Stimulated activated CD8-positive, alpha-beta memory T cell treated with anti-CD3 and anti-CD28 coated beads, Interleukin-4, amount 100 ng/mL, for 24 hours (primary cell): ENCODE results near the gene KLHL21.

Experiments
- DNase-seq: peaks from one replicate; pipeline ENCODE4 v3.0.0-alpha.2; 2020; ENCODE audit warnings: low read depth

The KLHL21 gene

DNA sequence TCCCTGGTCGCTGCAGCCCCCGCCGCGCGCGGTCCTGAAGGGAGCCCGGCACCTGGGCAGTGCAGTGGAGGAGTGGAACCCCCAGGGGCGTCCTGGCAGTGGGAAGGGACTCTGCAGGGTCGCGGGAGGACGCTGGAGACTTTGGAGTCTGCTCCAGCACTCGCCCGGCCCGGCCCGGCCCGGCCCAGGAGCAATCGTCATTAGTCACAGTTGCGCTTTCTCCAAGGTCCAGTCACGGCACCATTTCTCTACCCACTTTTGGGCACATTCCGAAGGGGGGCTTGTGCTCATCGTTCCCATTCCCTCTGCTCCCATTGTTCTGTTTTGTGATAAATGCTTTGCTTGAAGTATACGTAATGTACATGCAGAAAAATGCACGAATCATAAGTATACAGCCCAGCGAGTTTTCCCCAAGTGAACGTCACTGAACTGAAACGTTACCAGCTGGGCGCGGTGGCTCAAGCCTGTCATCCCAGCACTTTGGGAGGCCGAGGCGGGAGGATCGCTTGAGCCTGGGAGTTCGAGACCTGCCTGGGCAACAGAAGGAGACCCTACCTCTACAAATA is 23.0 kb upstream of the KLHL21 start:
- DNase-seq, result no peak

DNA sequence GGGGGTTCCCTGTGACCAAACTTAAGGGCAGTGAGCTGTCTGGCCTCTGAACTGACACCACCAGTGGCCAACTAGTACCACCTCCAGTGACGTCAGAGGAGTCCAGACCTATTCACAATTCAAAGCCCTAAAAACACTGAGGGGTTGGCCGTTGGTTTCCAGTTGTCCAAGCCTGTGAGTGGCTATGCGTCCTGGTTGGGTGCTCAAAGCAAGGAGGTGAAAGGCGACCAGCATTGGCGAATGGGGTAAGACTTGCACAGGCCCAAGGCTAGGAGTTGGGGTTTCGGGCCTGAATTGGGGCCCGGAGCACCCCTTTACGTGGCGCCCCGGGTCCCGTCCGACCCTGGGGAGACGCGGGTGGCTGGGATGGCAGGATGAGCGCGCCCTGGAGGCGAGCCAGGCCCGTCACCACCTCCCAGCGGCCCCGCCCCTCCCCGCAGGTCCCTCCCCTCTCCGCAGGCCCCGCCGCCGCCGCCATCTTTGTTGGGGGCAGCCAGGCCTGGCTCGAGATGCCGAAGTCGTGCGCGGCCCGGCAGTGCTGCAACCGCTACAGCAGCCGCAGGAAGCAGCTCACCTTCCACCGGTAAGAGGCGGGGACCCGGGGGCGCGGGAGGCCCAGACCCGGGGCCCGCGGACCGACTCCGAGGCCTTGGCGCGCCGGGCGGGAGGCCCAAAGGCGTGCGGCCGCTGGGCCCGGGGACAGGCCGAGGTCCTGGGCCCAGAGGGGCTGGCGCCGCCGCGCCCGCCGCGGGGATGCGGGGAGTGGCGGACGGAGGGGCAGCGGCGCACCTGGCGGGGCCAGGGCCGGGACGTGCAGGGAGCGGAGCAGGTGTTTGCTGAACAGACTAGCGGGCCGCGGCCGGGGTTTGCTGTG is 22.3 kb upstream of the KLHL21 start, which contains the start of gene THAP3:
TSS of gene THAP3 (plus strand) at position 159 of the 874 bp plus-strand sequence. CDS start at position 510, 351 bp downstream.
- DNase-seq, result peak; percentile 84

DNA sequence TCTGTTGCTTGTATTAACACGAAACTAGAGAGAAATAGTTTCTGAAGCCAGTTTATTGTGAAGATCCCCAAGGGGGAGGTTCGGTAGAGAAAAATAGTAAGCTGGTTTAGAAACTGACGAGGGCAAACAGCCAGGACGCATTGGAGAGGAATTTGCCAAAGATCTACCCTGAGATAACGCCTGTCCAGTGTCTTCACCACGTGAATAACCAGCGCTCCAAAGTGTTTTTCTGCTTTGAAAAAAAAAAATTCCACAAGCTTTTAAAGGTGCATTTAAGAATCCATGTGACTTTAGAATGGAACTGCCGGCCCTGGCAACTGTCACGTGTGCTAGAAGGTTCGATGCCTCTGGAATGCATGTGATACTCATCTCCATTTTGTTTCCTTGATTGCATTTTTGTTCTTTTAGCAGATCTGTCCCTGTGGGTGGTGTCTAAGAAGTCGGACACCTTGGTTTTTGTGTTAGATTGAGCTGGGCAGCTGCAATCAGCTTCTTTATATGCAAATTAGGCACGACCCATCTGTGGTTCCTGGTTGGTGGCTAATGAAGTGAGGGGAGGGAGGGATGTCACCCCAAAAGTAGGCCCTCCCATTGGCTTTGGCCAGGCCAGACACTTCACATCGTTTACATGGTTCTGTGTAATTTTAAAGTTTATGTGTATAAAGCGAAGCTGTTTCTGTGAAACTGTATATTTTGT is 20.7 kb upstream of the KLHL21 start:
- DNase-seq, result no peak

DNA sequence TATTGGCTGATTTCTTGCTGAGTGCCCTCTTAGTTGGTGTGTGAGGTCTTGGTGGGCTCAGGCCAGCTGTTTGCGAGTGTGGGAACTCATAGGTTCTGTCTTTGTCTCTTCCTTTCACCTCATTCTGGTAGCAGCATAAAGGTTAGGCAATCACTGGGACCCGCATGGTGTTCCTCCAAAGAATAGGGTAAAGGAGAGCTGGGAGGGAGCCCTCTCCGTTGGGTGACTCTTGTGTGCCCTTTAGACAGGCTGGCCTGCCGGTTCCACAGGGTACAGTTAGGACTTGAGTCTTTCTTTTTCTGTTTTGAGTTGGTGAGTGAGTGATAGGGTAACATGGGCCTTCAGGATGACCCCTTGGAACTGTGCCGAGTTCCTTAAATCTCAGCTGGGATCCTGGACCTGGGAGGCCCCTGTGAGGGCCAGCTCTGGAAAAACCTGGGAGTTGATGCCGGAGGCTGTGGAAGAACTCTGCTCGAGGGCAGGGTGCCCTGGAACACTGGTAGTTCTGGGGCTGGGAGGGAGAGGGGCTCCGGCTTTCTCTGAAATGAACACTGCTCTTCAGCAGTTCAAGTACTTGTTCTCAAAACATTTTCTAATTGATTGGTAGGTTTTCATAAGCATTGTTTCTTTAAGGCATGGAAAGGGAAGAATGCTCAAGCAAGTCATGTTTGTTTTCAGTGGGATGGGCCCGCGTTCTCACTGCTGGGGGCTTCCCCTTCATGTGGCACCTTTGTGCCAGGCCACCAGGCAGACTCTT is 19.9 kb upstream of the KLHL21 start:
- DNase-seq, result no peak

DNA sequence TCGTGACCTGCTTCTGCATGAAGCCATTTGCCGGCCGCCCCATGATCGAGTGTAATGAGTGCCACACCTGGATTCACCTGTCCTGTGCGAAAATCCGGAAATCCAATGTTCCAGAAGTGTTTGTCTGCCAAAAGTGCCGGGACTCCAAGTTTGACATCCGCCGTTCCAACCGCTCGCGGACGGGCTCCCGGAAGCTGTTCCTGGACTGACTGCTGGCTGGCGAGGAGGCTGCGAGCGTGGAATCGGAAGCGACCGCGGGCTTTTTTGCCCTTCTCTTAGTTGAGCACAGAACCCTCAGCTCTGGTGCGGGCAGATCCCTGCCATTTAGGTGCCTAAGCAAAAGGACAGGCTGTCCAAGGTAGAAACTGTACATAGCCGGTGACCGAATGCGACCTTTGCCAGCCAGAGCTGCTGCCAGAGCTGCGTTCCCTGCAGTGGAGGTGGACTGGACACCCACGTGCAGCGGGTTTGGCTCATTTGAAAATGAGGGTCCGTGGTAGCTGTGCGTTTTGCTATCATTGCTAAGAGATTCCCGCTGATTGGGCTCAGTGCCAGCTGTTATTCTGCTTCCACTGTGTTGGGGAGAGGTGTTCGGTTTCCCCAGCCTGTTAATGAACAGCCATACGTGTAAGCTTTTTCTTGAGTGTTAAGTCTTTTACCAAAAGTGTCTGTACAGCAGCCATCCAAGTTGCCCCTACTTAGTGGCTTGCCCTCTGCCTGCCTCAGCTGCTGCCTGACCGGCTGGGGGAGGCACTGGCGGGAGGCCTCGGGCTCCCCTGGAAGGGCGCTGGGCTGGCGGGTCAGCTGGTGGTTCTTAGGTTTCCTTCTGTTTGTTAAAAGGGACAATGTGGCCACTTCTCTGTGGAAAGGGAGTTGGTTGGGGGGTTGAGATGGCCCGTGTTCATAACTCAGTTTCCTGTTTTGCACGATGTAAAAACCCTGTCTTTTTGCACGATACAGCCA is 19.0 kb upstream of the KLHL21 start:
- DNase-seq, result no peak

GRCh38 chr1:6619045-6619444 is 16.4 kb upstream of the KLHL21 start:
- DNase-seq, result no peak

DNA sequence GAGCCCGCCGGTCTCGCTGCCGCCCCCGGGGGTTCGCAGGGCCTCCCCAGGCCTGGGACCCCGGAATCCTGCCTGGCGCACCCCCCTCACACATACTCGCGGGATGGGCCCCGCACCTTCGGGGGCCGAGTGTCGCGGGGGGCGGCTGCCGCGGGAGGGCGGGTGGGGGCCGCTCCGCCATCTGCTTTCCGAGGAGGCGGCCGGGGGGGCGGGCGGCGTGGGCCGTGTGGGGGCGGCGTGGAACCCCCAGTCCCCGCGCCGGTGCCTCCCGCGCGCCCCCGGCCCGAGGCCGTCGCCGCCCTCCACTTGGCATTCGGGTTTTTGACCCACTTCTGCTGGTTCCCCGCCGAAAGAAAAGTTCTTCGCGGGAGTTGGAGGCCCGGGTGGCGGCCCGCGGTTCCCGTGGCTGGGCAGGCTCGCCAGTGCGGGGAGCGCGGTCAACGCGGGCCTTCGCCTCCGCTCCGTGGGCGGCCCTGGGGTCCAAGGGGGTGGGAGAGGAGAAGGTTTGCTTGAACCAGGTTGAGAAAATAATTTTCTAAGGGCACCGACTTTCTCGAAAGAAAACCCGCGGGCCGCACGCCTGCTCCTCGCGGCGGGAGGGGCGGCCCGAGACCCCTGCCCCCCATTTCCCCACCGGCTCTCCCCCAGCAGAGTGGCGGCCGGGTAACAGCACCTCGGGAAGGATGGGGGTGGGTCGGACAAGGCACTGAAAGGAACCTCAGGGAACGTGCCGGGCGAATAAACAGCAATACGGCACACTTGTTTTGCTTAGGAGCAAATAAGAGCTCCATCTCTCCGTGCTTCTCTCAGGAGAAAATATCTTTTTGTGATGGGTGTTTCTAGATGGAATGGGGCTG is 12.5 kb upstream of the KLHL21 start:
- no peak for DNase-seq

DNA sequence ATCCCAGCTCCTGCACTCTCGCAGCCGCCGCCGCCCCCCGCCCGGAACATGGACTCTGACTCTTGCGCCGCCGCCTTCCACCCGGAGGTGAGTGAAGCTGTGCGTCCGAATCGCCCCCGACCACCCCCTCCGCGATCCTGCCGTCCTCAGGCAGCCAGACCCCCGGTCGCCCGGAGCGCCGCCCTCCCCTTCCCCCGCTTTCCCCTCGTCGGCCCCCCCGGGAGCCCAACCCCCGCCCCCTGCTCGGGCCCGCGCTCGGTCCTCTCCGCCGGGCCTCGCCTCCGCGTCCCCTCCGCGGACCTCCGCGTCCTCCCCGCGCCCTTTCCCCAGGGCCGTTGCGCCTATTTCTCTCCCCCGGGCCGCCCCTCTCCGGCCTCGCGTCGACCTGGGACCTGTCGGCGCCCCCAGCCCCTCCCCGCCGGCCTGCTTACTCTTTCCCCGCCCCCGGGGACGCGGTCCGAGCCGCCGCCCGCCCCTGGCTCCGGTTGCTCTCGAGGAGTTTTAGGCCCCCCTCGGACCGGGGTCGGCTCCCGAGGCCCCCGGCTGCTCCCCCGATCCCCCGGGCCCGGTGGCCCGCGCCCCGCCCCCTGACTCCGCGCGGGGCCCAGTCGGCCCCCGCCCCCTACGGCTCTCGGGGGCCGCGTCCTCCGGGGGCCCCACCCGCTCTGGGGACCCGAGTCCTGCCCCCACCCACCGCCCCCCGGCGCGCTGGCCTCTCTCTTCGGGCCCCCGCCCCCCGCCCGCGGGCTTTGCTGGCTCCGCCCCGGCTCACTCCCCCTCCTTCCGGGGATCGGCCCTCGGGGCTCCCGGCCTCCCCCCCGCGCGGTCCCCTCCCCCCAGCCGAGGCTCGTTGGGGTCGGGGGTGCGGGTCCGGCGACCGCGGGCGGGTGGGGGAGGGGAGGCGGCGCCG is 11.6 kb upstream of the KLHL21 start:
- peak; percentile 56 for DNase-seq

- DNase-seq, result peak; percentile 99
Measured at GRCh38 chr1:6613361-6614018, 10.8 kb upstream of the KLHL21 start, which contains the start of gene PHF13. TSS of gene PHF13 (plus strand) at chr1:6613731. CDS start at chr1:6614067, 336 bp downstream.

GRCh38 chr1:6612641-6613360 is 10.1 kb upstream of the KLHL21 start:
- DNase-seq, result no peak

GRCh38 chr1:6603915-6604558 is 1.4 kb upstream of the KLHL21 start:
- no peak for DNase-seq

DNA sequence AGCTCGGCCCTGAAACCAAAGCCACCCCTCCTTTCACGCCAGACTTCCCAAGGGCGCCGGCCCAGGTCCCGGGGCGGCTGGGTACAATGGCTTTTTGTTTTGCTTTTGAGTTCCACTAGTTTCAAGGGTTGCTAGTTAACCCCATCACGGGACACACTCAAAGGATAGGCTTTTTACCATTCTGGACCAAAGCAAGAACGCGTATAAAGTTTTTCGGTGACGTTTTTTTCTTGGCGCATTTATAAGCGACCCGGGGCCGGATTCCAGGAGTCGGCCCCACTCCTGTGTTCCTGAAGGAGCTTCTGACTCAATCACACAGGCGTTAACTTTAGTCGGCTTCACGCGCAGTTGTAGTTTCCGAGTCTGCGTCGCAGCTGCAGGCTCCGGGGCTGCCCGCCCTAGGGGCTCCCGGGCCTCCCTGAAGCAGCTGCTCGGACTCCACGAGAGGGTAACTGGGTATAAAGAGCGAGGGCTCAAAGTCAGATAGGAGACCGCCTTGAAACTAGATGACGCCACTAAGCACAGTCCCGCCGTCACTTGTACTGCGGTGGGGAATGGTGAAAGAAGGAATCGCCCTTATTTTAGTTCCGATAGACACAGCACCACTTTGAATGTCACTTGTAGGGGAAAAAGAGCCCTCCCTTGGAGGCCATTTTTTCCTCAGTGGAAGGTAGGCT is 707 bp upstream of the KLHL21 start:
- no peak for DNase-seq

DNA sequence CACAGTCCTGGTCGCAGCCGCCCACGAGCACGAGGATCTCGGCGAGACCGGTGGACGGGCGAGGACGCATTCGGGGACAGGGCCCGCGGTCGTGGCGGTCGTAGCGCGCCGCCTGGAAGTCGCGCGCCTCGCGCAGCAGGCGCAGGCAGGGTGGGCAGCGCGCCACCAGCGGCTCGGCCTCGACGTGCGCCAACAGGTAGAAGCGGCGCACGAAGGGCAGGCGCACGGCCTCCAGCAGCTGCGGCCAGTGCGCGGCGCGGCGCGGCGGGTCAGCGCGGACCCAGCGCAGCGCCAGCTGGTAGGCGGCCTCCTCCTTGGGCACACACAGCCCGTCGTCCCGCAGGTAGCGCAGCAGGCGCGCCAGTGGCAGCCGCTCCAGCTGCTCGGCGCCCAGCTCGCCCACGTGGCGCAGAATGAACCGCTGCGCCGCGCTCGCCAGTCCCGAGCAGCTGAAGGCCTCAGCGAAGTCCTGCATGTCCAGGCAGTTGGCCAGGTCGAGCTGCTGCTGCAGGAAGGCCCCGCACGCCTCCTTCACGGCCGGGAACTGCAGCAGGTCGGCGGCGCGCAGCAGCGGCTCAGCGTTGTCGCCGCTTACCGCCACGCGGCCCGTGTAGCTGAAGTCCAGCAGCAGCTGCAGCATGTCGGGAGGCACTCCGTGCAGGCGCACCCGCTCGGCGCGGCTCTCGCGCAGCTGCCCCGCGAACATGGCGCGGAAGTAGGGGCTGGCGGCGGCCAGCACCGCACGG is 573 bp downstream of the KLHL21 start:
- no peak for DNase-seq

DNA sequence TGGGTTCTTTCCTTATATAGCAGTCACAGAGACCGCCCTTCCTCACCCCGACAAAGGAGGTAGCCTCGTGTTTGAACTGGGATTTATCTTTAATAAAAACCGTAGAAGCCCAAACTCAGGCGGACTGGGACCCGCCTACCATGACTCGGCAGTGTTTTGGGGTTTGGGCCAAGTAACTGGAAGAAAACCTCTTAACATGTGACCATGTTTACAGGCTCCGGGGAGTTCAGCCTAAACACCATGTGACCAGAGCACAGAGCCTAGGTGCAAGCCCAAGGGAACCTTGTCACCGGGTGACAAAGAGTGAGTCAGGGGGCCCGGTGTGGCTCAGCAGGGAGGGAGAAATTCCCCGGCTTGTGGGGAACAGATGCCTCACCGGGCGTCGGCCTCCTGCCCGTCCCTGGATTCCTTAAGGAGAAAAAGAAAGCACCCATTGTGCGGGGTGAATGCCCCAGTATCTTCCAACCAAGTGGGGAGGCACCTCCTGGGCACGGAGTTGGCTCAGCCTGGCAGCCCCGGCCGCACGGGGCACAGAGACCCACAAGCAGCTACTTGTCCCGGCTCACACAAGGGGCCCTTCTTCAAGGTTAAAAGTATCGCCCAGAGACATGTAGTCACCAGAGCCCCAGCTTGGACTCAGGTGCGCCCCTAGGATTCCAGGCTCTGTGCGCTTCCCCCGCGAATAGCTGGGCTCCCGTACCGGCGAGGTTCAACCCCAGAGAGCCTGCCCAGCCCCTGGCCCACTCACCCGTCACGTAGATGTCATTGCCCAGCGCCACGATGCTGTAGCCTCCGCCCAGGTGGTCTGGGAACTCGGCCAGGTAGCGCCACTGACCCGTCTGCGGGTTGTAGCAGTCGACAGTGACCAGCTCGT is 1.4 kb downstream of the KLHL21 start:
- peak; percentile 66 for DNase-seq
